ENCODE data around the gene JPH2.
A peak's percentile ranks its signal among the peaks of the same experiment; 100 is the strongest.

Gene JPH2

DNA sequence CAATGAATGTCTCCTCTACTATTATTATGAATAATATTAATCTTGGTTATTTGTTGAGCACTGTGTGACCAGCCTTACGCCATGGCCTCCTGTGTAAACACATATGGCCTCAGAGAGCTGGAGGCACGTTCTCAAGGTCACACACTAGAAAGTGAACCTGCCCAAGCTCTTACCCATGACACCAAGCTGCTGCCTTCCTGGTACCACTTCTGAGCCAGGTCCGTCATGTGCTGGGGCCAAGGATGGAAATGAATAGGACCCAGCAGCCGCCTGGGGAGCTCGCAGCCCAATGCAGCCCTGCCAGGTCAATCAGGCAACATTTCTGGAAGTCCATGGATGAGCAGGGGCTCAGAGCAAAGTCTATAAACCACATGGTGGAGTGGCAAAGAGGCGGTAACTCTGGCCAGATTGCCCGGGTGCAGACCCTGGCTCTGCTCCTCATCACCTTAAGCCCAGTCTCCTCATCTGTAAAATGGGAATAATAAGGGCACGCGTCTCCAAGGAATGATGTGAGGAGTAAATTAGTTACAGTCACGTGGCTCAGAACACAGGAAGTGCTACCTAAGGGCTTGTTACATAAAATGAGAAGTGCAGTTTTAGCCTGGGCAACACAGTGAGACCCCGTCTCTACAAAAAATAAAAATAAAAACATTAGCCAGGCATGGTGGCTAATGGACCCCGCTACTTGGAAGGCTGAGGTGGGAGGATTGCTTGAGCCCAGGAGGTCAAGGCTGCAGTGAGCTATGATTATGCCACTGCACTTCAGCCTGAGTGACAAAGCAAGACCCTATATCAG is 61.5 kb downstream of the JPH2 start:
- DNase-seq (ENCODE audit: low spot score): no peak

DNA sequence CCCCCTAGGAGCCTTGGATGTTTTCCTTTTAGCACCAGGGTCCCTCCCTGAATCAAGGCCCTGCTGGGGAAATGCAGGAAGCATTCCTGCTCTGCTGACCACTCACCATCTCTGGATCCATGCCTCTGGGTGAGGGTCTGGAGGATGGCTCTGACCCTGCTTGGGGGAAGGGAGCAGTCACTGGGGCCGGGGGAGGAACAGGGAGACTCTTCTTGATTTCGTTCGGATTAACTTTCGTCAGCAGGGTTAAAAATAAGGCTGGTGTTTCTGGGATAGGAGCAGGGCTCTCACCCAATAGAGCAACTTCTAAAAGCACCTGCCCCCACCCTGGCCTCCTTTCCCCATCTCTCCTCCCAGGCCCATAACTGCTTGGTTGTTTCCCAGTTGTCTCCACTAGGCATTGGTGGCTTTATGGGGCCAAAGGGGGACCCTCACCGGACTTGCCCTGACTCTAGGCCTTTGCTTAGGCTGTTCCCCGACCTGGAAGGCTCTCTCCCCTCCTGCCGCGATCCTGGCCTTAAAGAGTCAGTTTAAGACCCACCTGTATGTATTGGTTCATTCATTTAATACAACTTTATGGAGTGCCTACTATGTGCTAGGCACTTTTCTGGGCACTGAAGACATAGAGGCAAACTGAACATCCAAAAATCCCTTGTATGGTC is 63.0 kb downstream of the JPH2 start:
- no peak for DNase-seq (ENCODE audit: low spot score)

DNA sequence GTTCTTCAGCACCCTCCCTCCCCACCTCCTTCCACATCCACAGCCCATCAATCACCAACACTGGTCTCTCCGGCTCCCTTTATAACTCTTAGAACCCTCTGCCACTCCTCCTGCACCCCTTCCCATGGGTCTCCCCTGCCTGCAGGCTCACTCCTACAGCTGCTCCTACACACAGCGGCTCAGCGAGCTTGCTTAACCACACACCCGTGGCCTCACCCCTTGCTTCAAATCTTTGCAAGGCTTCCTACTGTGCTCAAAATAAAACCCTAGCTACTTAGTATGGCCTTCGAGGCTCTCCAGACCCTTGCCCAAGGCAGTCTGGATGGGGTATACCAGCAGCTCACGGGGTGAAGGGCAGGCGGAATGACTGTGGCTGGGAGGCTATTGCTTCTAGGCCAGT is 63.7 kb downstream of the JPH2 start:
- DNase-seq (ENCODE audit: low spot score): no peak

DNA sequence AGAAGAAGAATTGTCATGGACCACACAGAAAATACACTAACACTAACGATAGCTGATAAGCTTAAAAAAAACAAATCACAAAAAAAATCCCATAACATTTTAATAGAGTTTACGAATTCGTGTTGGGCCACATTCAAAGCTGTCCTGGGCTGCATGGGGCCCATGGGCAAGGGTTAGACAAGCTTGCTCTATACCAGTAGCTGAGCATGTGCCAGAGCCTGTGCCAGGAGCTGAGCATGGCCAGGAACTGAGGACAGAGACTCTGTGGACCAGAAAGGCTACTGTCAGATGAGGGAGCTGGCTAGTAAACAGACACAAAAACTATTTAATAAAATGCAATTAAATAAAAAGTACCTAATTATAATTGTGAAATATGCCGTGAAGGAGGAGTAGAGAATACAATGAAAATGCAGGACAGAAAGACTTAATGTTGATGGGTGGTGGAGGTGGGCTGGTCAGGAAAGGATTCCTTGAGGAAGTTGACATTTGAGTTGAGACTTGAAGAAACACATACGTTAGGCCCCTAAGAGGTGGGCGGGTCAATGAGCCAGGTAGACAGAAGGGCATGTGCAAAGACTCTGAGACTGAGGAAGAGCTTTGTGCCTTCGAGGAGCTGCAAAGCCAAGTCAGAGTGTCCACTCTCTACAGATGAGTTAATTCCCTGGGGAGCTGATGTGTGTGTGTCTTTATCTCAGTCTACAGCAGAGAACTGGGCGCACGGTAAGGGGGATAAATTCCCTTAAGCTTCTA is 66.1 kb downstream of the JPH2 start:
- DNase-seq (ENCODE audit: low spot score): no peak

DNA sequence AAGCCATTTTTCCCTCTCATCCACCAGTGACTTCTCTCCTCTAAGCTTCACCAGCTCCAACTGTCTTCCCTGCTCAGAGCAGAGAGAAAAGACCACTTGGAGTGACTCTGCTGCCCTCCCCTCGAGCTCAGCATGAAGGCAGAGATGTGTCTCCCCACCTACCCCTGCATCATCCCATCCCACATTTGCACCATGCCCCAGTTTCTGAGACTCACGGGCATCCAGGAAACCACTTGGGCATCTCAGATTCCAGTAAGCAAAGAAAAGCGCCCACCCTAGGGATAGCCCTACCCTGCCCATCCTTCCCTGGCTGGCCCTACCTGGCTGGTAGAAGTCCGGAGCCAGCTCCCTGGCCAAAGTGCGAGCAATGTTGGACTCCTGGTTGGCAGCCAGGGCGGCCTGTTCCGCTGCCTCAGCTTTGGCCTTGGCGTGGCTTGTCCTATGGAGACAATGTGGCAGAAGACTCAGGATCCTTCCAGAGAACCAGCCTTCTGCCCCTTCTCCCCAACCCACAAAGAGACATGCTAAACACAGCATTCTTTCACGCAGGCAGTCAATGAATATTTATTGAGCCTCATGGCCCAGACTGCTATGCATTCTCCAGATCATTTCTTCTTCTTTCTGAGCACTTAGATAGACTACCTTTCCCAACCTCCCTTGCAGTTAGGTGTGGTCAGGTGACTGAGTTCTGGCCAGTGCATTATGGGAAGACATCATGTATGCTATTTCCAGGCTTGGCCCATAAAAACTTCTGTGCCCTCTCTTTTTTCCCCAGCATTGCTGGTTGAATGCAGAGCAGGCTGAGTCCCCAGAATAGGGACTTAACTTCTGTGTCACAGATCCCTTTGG is 68.6 kb downstream of the JPH2 start:
- no peak for DNase-seq (ENCODE audit: low spot score)

DNA sequence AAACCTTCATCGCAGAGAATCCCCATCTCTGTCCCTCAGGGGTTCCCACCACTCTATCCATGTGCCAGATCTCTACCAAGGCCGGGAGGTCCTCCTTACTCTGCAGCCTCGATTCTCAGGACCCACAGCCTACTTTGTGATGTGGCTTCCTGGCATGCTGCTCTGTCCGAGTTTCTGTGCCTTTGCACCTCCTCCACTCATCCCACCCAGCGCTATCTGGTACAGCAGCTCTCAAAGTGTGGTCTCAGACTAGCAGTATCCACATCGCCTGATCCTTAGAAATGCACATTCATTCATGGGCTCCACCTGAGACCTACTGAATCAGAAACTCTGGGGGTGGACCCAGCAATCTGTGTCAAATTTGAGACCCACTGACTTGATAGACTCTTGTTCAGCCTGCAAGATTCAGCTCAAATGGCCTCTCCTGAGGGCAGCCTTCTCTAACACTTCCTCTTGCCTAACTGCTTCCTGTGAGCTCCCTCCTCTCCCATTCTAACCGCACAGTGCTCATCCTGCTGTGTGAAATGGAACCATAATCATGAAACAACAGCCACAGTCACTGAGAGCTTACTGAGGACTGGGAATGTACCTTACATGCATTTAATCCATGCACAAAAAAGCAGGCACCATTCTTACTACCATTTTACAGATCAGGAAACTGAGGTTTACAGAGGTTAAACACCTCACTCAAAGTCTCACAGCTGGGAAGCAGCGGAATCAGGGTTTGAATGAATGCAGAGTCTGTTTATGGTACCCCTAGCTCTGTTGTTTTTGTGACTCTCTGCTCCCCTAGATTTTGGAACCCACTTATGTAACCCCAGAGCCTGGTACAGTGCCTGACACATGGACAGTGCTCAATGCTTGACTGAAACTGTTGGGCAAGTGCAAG is 69.4 kb downstream of the JPH2 start:
- DNase-seq (ENCODE audit: low spot score): no peak

DNA sequence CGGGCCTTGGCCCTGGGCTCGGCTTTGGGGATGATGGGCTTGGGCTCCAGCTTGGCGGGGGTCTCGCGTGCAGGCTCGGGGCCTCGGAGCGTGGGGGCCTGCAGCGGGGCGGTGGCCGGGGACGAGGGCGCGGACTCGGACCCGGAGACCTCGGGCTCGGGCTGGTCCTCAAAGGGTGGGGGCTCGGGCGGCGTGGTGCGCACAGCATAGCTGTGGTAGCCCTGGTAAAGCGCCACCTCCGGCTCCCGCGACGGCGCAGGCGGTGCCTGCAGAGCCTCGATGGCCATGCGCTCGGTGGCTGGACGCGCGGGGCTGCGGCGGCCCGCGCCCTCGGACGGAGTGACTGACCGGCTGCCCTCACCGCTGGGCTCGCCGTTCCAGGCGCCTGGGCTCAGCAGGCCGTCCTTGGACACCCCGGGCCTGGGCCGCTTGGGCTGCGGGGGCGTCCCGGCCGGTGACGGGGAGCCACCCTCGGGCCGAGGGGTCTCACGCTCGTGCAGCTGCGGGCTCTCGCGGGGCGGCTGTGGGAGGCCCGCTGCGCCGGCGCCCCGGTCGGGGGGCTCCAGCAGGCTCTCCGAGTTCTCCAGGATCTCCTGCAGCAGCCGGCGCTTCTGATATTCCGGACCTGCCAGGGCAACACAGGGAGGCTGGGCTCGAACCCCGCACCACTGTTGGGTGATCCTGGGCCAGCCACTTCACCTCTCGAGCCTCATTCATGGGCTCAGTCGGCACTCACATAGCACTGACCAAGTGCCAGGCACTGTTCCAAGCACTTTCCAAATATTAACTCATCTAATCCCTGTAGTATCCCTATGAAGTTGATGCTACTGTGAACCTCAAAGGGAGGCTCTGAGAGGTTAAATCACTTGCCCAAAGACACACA is 71.0 kb downstream of the JPH2 start:
- DNase-seq (ENCODE audit: low spot score): no peak

DNA sequence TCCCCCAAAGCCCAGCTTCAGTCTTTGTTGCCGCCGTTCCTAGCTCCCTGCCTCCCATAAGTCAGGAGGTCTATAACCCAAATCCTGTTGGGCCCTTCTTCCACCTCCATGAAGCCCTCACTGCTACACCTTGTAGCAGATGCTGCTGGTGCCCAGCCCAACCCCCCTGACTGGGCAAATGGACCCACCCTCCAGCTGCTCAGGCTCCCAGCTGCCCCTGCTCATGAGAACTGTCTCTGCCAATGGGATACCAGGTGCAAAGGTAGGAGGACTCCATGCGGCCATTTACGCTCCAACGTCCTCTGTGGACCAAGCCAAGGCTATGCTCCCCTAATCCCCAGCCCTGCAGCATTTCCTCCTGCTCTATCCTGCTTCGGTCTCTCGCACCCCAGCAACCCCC is 71.8 kb downstream of the JPH2 start:
- DNase-seq (ENCODE audit: low spot score): no peak

DNA sequence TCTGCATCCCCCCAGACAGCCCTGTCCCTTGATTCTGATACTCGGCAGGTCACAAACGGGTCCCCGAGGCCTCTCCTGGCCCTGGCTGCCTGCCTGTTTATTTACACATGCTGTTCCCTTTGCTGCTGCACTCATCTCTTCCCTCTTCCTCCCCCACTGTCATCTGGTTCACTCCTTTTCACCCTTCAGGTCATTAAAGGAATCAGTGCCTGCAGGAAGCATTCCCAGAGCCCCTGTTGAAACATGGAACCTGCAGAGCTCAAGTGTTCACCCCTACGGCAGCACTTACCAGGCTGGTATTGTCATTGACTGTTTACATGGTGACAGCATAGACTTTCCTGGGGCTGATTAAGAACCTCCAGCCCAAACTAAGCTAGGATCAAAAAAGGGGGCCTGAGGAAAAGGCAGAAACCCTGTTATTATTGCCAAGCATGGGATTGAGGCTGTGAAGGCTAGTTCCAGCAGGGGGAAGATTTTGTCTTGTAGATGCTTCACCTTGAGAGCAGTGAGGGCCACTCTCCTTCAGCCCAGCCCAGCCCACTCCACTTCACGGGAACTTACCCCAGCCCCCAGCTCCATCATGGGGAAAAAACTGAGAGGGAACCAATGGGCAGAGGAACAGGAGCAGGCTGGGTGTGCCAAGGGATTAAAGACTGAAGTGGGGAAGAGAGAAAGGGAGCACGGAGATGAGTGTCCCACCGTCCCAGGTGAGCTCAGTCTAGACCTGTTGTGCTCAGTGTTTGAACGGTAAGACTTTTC is 73.2 kb downstream of the JPH2 start:
- no peak for DNase-seq (ENCODE audit: low spot score)

DNA sequence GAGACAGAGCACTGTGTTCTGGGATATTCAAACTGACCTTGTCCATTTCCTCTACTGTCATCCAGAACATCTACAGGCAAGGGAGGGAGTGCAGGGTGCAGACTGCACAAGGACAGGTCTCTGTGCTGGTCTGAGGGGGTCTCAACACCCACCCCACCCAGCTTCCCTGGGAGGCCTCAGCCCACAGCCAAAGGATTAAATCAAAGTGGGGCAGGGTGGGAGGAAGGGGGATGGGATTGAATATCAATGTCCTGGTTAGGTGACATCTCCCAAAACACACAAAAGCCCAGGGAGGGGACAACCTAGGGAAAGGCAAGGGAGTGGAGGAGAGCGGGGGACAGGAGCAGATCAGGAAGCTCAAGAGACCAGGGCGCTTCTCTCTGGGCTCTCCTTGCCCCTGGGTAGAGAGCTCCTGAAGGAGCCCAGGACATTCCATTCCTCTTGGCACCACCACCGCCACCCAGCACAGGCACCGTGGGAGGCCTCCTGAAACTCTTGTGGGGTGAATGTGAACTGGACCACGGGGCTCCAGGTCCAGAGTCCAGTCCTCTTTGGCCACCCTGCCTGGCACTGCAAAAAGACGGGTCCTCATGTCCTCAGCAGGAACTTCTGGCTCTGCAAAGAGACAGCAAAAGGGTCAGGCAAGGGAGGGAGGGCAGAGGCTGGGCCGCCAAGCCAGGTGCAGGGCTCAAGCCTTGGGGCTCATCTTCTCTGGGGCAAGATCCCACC is 73.9 kb downstream of the JPH2 start:
- no peak for DNase-seq (ENCODE audit: low spot score)

DNA sequence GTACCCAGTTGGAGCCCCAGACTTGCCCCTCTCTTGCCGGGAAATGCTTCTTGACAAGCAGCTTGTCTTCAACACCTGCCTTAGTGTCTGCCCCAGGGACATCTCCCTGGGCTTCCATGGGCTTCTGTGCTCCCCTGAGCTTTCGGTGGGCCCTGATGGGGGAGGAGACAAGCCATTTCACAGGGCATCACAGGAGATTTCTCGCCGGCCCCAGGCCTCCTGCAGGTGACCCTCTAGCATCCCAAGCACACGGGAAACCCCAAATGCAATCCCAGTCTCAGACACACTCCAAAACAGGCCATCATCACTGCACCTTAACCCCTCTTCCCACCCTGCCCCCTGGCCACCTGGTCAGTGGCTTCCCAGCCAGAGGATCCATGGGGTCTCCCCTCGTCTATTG is 74.5 kb downstream of the JPH2 start:
- no peak for DNase-seq (ENCODE audit: low spot score)

DNA sequence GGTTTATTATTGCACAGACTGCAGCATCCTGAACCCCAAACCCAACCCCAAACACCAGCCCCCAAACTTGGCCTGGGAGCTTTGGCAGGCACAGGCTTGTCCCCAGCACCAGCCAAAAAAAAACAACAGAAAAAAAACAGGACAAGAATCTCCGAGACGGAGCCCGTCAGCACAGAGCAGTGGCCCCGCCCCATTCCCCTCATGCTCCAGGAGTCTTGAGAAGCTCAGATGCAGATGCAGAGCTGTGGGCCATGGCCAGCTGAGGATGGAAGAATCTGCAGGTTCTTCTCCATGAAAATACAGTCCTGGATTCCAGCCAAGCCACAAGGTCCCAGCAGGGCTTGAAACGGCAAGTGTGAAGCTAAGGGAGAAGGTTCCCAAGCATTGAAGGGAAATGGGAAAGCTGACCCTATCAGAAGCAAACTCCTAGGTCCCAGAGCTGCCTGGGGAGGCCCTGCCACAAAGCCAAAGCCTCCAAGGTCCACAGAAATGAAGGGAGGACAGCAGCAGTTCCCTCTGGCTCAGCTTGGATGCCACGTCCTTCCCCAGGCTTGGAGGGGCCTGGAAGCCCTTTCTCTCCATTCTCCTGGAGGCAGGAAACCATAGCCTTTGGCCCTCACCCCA is 75.2 kb downstream of the JPH2 start:
- DNase-seq (ENCODE audit: low spot score): peak; percentile 23

DNA sequence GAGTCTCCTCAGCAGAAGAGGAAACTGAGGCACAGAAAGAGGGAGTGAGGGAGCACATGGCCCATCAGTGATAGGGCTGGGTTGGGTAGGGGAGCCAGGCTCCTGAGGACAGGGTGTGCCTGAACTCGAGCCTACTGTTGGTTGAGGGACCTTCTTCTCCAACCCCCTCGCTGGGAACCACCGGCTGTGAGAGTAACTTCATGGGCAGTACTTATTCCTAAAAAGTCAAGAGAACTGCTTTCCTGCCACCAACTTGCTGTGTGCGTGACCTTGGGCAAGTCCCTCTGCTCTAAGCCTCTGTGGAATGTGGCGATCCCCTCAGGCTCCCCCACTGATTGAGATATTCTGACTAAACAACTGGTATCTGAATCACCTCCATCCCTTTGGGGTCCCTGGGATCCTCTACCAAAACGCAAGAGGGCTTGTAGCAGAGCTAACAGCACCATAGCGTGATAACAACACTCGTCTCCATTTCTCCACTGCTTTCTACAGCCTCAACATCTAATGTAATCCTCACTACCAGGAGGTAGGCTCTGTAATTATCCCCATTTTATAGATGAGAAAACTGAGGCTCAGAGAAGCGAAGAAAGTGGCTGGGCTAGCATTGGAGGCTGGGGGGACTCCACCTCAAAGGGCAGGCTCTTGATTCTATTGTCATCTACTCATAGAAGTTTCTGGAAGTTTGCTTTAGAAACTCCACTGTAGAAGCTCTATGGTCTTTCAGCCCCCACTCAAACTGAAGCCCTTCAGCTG is 76.0 kb downstream of the JPH2 start:
- DNase-seq (ENCODE audit: low spot score): no peak

DNA sequence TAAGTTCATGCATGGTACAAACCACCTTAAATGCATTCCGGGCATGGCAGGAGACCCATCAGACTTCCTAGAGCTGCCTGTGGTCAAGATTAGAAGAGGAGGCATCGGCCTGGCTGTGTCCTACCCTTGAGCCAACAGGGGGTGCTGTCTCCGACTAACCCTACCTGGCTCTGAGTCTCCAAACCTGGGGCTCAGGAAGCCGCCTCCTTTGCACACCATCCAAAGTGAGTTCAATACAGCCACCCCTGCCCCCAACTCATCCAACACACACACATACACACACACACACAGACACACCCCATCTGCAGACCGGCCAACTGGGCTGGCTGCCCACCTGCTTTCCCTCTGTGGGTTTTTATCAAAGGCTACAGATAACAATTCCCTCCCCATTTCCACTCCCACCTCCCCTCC is 77.0 kb downstream of the JPH2 start:
- DNase-seq (ENCODE audit: low spot score): no peak

DNA sequence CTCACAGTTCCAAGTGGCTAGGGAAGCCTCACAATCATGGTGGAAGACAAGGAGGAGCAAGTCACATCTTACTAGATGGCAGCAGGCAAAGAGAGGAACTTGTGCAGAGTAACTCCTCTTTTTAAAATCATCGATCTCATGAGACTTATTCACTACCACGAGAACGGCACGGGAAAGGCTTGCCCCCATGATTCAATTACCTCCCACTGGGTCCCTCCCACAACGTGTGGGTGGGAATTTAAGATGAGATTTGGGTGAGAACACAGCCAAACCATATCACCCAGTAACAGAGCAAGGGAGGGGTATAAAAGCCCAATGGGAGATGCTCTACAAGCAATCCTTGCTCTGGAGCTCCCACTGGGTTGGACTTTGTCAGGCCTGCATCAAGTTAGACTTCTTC is 80.4 kb downstream of the JPH2 start:
- DNase-seq (ENCODE audit: low spot score): no peak

DNA sequence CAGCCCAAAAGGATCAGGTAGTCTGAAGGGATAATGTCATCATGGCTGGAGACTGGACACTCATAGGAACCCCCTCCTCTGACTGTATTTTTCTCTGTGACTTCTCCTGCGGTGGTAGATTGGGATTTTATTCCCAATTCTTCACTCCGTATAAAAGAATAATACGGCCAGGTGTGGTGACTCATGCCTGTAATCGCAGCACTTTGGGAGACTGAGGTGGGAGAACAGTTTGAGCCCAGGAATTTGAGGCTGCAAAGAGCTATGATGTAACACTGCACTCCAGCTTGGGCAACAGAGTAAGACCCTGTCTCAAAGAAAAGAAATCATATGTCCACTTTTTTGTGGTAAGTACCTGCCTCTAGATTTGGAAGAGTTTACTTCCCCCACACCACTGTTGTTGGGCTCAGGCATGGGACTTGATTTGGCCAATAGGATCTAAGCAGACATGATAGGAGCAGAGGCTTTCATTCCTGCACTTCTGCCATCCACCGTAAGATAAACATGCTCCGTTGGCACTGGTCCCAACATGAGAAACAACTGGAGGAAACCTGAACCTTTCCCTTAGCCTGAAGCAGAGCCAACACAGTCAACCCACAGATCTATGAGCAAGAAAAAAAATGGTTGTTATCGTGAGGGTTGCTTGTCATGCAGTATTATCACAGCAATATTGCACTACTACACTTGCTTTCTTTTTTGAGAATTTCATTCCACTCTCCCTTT is 82.0 kb downstream of the JPH2 start:
- no peak for DNase-seq (ENCODE audit: low spot score)

DNA sequence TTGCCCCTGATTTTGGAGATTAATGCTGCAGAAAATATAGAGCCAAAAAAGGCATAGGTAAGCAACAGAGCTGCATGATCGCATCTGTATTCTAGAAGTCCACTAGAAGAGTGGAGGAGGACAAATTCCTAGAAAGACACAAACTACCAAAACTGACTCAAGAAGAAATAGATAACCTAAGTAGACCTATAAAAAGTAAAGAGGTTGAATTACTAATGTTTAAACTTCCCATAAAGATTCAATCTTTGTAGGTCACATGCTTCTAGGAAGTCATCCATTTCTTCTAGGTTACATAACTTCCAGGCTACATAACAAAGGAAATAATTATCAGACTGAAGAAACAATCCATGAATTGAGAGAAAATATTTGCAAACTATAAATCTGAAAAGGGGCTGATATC is 84.4 kb downstream of the JPH2 start:
- DNase-seq (ENCODE audit: low spot score): no peak
